Chondrocyte (in vitro differentiated cells): ENCODE data around the gene EHD2. TPM values are rescaled to one million over a fixed set of nuclear protein-coding genes. Genes with fewer than 3 reads are reported as not detected.
A peak's percentile ranks its signal among the peaks of the same experiment; 100 is the strongest.

Source experiments
- DNase-seq: peaks from one replicate; pipeline ENCODE4 v3.0.0; 2021; ENCODE audit warnings: mixed read lengths, low spot score
- H3K27ac Mint-ChIP-seq: one replicate; pipeline ENCODE4 v1.8.0; 2021; ENCODE audit warnings: mild to moderate bottlenecking, moderate library complexity, mixed read lengths; ENCODE audit not compliant: unreplicated experiment
- H3K27me3 Mint-ChIP-seq: 2 replicates; pipeline ENCODE4 v1.8.0; 2021; ENCODE audit warnings: low read depth, mixed read lengths
- H3K36me3 Mint-ChIP-seq: 2 replicates; pipeline ENCODE4 v1.8.0; 2021; ENCODE audit warnings: low read depth, mixed read lengths
- H3K4me1 Mint-ChIP-seq: 2 replicates; pipeline ENCODE4 v1.8.0; 2021; ENCODE audit warnings: low read depth, mild to moderate bottlenecking, mixed read lengths
- H3K4me3 Mint-ChIP-seq: one replicate; pipeline ENCODE4 v1.8.0; 2021; ENCODE audit warnings: mild to moderate bottlenecking, moderate library complexity, mixed read lengths; ENCODE audit not compliant: unreplicated experiment
- H3K9me3 Mint-ChIP-seq: 2 replicates; pipeline ENCODE4 v1.8.0; 2021; ENCODE audit warnings: low read depth, mixed read lengths
- CTCF ChIP-seq: fragments of 200-600 bp; sonication (generic); IDR thresholded peaks from 2 replicates; pipeline ENCODE4 v1.5.0; 2021; ENCODE audit warnings: antibody characterized with exemption, mild to moderate bottlenecking, moderate library complexity
- total RNA-seq: library from RNA; stranded (reverse); gene quantifications from 3 replicates; pipeline ENCODE4 v1.2.1, GENCODE V29; 2021

Gene EHD2
- total RNA-seq, 1 donor from 2014 or later: 493 TPM

DNA sequence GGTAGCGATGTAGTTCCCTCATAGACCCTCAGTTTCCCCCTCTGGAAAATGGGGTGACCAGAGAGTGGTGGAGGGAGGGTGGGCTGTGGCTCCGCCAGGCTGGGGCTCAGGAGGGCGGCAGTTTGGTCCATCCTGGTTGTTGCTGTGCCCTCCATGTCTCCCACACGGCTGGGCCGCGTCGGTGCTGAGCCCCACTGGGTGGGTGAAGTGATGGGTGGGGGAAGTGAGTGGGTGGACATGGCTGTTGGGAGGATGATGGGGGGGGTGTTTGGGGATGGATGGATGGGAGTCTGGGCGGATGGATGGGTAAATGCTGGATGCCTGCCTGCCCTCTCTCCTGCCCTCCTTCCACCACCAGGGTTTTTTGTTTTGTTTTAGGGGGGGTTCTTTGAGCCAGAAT is 16.6 kb upstream of the EHD2 start:
- H3K4me1 Mint-ChIP-seq: peaks cover 3% of the 10 kb centered on the region

DNA sequence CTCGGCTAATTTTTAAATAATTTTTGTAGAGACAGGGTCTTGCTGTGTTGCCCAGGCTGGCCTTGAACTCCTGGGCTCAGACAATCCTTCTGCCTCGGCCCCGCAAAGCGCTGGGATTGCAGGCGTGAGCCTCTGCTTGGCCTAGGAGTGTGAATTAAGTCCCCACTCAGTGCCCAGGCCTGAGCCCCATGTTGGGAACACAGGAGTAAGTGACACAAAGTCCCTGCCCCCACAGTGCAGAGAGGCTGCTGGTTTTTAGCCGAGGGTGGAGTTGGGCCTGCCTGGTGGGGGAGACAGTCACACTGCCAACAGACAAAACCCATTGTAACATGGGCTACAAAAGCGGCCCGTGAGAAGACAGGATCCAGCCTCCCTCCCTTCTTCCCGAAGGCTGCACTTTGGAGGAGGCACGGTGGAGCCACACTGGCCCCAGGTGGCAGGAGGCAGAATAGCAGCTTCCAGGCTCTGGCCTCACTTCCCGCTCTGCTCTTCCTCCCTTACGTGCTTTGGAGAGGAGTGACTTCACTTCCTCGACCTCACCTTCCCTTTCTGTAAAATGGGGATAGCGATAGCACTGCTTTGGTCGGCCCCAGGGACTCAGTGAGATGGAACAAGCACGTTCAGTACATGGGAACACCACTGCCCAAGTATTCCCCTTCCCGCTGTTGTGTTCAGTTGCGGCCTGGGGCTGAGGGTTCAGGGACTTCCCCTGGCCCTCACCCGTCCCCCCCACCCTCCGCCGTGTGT is 15.2 kb upstream of the EHD2 start:
- H3K4me3 Mint-ChIP-seq: no peak overlapping the region
- no peak for DNase-seq

More for the DNA sequence above, 16.6 kb upstream of the EHD2 start:
- DNase-seq: no peak
- Mint-ChIP-seq H3K4me3 (no peak overlapping the region), H3K36me3 (no peaks in the 10 kb centered on the region), H3K27me3 (no peaks in the 10 kb centered on the region), H3K9me3 (no peaks in the 10 kb centered on the region), H3K27ac (no peak overlapping the region)
- no peak for TF ChIP-seq CTCF

GRCh38 chr19:47698631-47699359 is 14.4 kb upstream of the EHD2 start:
- peaks cover 6% of the 10 kb centered on the region for H3K36me3 Mint-ChIP-seq
- no peak overlapping the region for H3K27ac Mint-ChIP-seq
- no peaks in the 10 kb centered on the region for H3K9me3 Mint-ChIP-seq
- no peaks in the 10 kb centered on the region for H3K27me3 Mint-ChIP-seq
- no peak overlapping the region for H3K4me3 Mint-ChIP-seq
- peaks cover 4% of the 10 kb centered on the region for H3K4me1 Mint-ChIP-seq
- TF ChIP-seq CTCF: no peak
- DNase-seq: no peak

More for the DNA sequence above, 15.2 kb upstream of the EHD2 start:
- H3K27ac Mint-ChIP-seq: no peak overlapping the region
- TF ChIP-seq CTCF: peak; percentile 90
- no peaks in the 10 kb centered on the region for H3K27me3 Mint-ChIP-seq
- H3K4me1 Mint-ChIP-seq: peaks cover 3% of the 10 kb centered on the region
- H3K9me3 Mint-ChIP-seq: no peaks in the 10 kb centered on the region
- H3K36me3 Mint-ChIP-seq: peaks cover 6% of the 10 kb centered on the region

- Mint-ChIP-seq H3K36me3 (peaks cover 6% of the 10 kb centered on the region), H3K27ac (no peak overlapping the region), H3K27me3 (no peaks in the 10 kb centered on the region), H3K4me1 (peaks cover 9% of the 10 kb centered on the region), H3K4me3 (no peak overlapping the region), H3K9me3 (no peaks in the 10 kb centered on the region)
- no peak for DNase-seq
- peak; percentile 82 for TF ChIP-seq CTCF
These were observed 13.8 kb upstream of the EHD2 start for GRCh38 chr19:47699360-47699917.

DNA sequence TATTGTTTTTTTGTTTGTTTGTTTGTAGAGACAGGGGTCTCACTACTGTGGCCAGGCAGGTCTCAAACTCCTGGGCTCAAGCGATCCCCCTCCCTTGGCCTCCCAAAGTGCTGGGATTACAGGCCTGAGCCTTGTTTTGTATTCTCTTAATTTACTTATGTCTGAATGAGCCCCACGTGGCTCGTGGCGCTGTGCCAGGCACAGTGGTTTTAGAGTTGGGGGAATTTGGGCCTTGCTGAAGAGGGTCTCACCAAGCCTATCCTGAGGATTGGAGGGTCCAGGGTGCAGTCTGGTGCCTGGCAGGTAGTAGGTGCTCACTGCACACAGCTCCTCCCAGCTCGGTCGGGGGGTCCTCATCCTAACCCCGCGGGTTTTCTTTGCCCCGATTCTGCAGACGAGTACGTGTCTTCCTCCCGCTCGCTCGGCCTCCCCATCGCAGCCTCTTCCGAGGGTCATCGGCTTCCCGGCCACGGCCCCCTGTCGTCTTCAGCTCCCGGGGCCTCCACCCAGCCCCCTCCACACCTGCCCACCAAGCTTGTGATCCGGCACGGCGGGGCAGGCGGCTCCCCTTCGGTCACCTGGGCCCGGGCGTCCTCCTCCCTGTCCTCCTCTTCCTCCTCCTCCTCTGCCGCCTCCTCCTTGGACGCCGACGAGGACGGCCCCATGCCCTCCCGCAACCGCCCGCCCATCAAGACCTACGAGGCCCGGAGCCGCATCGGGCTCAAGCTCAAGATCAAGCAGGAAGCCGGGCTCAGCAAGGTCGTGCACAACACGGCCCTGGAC is 12.1 kb upstream of the EHD2 start:
- no peaks in the 10 kb centered on the region for H3K27me3 Mint-ChIP-seq
- no peak for TF ChIP-seq CTCF
- no peak overlapping the region for H3K27ac Mint-ChIP-seq
- no peak for DNase-seq
- no peak overlapping the region for H3K4me3 Mint-ChIP-seq
- H3K9me3 Mint-ChIP-seq: no peaks in the 10 kb centered on the region
- H3K36me3 Mint-ChIP-seq: peaks cover 6% of the 10 kb centered on the region
- H3K4me1 Mint-ChIP-seq: peaks cover 9% of the 10 kb centered on the region
